Omental fat pad (tissue), 4 donors: ENCODE data around the gene DBNL. TPM values are rescaled to one million over a fixed set of nuclear protein-coding genes. Genes with fewer than 3 reads are reported as not detected.

Source experiments
- ATAC-seq: fragments of 150-250 bp; one replicate; pipeline ENCODE4 v1.9.1; 2016; ENCODE audit warnings: mild to moderate bottlenecking, moderate library complexity; ENCODE audit not compliant: low FRiP score
- DNase-seq: peaks from one replicate; pipeline ENCODE4 v3.0.0-alpha.2; 2019; ENCODE audit warnings: low spot score
- CTCF ChIP-seq, 3 donors: fragments of 450-650 bp; IDR thresholded peaks; one replicate each; pipeline ENCODE4 v1.5.1; 2016 to 2017; ENCODE audit warnings: antibody characterized with exemption in 3 of 3, mild to moderate bottlenecking in 3 of 3, moderate library complexity in 2 of 3
- total RNA-seq, 4 donors: library from RNA; depleted of rRNA; stranded (reverse); fragments of >200 nt; gene quantifications; one replicate each; pipeline ENCODE4 v1.1.0, GENCODE V29; 2016

DBNL gene
- total RNA-seq, 4 donors from 2014 or later: 106 to 160 (median 127) TPM

DNA sequence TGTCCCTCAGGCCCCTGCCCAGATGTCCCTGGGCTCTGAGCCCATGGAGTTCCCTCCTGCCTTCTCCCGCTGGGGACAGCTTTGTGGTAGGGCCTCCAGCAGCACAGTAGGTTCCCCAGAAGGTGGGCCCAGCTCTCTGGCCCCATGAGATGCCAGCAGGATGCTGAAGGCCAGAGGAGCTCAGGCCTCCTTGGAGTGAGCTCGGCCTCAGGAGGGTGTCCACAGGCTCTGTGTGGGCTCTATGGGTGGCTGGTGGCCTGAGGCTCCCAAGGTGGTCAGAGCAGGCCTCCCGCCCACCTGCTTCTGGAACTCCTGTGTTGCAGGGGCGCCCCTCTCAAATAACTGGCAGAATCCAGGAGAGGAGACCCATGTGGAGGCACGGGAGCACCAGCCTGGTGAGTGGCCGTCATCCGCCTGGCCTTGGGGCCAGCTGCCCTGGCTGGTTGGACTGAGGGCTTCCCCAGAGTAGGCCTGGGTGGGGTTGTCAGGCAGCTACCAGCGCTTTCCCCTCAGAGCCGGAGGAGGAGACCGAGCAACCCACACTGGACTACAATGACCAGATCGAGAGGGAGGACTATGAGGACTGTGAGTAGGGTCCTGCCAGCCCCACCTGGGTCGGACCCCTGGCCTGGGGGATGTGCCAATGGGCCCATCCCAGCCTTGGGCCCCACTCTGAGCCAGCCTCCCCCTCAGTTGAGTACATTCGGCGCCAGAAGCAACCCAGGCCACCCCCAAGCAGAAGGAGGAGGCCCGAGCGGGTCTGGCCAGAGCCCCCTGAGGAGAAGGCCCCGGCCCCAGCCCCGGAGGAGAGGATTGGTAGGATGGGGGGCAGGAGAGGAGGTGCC, 62.8 kb downstream of the DBNL start:
- DNase-seq (no peak), ATAC-seq (no peak)
- TF ChIP-seq CTCF (IDR thresholded peaks at IDR 0.05): no peak

GRCh38 chr7:44107961-44108767, 63.7 kb downstream of the DBNL start:
- ATAC-seq (no peak), DNase-seq (no peak)
- TF ChIP-seq CTCF (IDR thresholded peaks at IDR 0.05): no peak

GRCh38 chr7:44108768-44109750, 64.6 kb downstream of the DBNL start:
- no peak for ATAC-seq
- no peak for TF ChIP-seq CTCF (IDR thresholded peaks at IDR 0.05)
- DNase-seq: no peak

DNA sequence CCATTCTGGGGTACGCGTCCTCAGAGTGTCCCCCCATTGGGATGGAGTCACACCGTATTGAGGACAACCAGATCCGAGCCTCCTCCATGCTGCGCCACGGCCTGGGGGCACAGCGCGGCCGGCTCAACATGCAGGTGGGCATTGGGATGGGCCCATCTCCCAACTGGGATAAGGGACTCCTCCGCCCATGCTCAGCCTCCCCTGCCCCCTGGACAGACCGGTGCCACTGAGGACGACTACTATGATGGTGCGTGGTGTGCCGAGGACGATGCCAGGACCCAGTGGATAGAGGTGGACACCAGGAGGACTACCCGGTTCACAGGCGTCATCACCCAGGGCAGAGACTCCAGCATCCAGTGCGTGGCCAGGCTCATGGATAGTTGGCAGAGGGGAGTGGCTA, 65.5 kb downstream of the DBNL start:
- ATAC-seq: no peak
- no peak for TF ChIP-seq CTCF (IDR thresholded peaks at IDR 0.05)

GRCh38 chr7:44110719-44111635, 66.5 kb downstream of the DBNL start:
- ATAC-seq (no peak), DNase-seq (no peak)
- no peak for TF ChIP-seq CTCF (IDR thresholded peaks at IDR 0.05)

More for the DNA sequence above, 65.5 kb downstream of the DBNL start:
- DNase-seq: no peak

Other genes with a start within 250 kb of the DBNL start
- gene MRPS24, start 175.2 kb upstream of the DBNL start, total RNA-seq: 100 to 1,000 TPM in 1 of 4 donors, 10 to 100 TPM in 3; 69.8 to 109 (median 82.6) TPM
- 10 to 100 TPM; 25.2 to 45.3 (median 25.6) TPM for gene URGCP, start 138.1 kb upstream of the DBNL start, total RNA-seq
- 10 to 100 TPM; 21.4 to 27.1 (median 24.2) TPM for gene UBE2D4, start 118.3 kb upstream of the DBNL start, total RNA-seq
- gene SPDYE1, start 46.8 kb upstream of the DBNL start, total RNA-seq: not detected
- not detected for gene PGAM2, start 20.9 kb downstream of the DBNL start, total RNA-seq
- 10 to 100 TPM; 10.0 to 43.5 (median 21.3) TPM for gene POLM, start 37.8 kb downstream of the DBNL start, total RNA-seq
- gene AEBP1, start 59.6 kb downstream of the DBNL start, total RNA-seq: 100 to 1,000 TPM in 3 of 4 donors, 10 to 100 TPM in 1; 64.9 to 209 (median 163) TPM
- gene POLD2, start 78.8 kb downstream of the DBNL start, total RNA-seq: 10 to 100 TPM; 41.9 to 71.3 (median 44.2) TPM
- not detected for gene MYL7, start 96.6 kb downstream of the DBNL start, total RNA-seq
- 1 to 10 TPM in 2 of 4 donors, under 1 TPM in 2; 0.38 to 3.9 (median 1.1) TPM for gene GCK, start 144.7 kb downstream of the DBNL start, total RNA-seq
- gene YKT6, start 156.3 kb downstream of the DBNL start, total RNA-seq: 10 to 100 TPM; 48.3 to 75.8 (median 54.4) TPM